ENCODE data around the gene PRKCA.

PRKCA gene

GRCh38 chr17:66727634-66728570 lies 425.5 kb downstream of the PRKCA start:
- DNase-seq: peak; percentile 19

GRCh38 chr17:66730461-66730923 lies 428.1 kb downstream of the PRKCA start:
- no peak for DNase-seq

GRCh38 chr17:66733759-66734158 lies 431.3 kb downstream of the PRKCA start:
- DNase-seq: no peak

GRCh38 chr17:66734186-66734943 lies 432.0 kb downstream of the PRKCA start:
- DNase-seq: no peak

- DNase-seq: no peak
These were observed 435.1 kb downstream of the PRKCA start for GRCh38 chr17:66737524-66737923.

GRCh38 chr17:66738301-66738700 lies 435.9 kb downstream of the PRKCA start:
- DNase-seq: no peak

GRCh38 chr17:66739553-66739952 lies 437.1 kb downstream of the PRKCA start:
- DNase-seq: no peak

GRCh38 chr17:66740226-66740625 lies 437.8 kb downstream of the PRKCA start:
- DNase-seq: no peak

GRCh38 chr17:66743511-66743910 lies 441.1 kb downstream of the PRKCA start:
- no peak for DNase-seq

GRCh38 chr17:66746736-66747135 lies 444.3 kb downstream of the PRKCA start:
- DNase-seq: no peak

- no peak for DNase-seq
These were observed 445.3 kb downstream of the PRKCA start for GRCh38 chr17:66747578-66748275.

- no peak for DNase-seq
These were observed 446.2 kb downstream of the PRKCA start for GRCh38 chr17:66748578-66748977.

- no peak for DNase-seq
These were observed 446.9 kb downstream of the PRKCA start for GRCh38 chr17:66749217-66749832.

- DNase-seq: no peak
These were observed 447.7 kb downstream of the PRKCA start for GRCh38 chr17:66750116-66750515.

GRCh38 chr17:66750781-66751543 lies 448.5 kb downstream of the PRKCA start:
- no peak for DNase-seq

GRCh38 chr17:66751771-66752170 lies 449.4 kb downstream of the PRKCA start:
- no peak for DNase-seq

GRCh38 chr17:66752411-66752810 lies 450.0 kb downstream of the PRKCA start:
- DNase-seq: no peak

- no peak for DNase-seq
These were observed 450.9 kb downstream of the PRKCA start for GRCh38 chr17:66753126-66753920.

GRCh38 chr17:66755101-66755943 lies 452.9 kb downstream of the PRKCA start:
- no peak for DNase-seq

- no peak for DNase-seq
These were observed 453.5 kb downstream of the PRKCA start for GRCh38 chr17:66755944-66756290.

All from CD4-positive, alpha-beta T cell treated with Interleukin-4 for 4 hours (primary cell).